Activated naive CD8-positive, alpha-beta T cell treated with anti-CD3 and anti-CD28 coated beads, Interleukin-2, amount 10 ng/mL, durations not matched to agents 7 days and 5 days (primary cell): ENCODE data around the gene USP17L15. TPM values are rescaled to one million over a fixed set of nuclear protein-coding genes. Genes with fewer than 3 reads are reported as not detected.
"Not testable (repeated sequence)": the region's sequence is repeated elsewhere in the genome, so short reads cannot be mapped to it uniquely, and the experiment has no call there.

ENCODE experiments used
- ATAC-seq: fragments of 150-1000 bp; cut with Tn5 transposase; one replicate; pipeline ENCODE4 v1.10.0; 2021; ENCODE audit warnings: low read depth, moderate library complexity
- POLR2A ChIA-PET: fragments of 350-600 bp; sonication (Branson Sonifier 250); formaldehyde crosslinking; loops from one replicate; lab custom pipeline; 2021; ENCODE audit warnings: antibody characterized with exemption; lab: Charles Lee
- DNase-seq: peaks from one replicate; pipeline ENCODE4 v3.0.0; 2021
- H3K27ac Mint-ChIP-seq: one replicate; pipeline ENCODE4 v1.8.0; 2022; ENCODE audit warnings: mild to moderate bottlenecking, mixed read lengths
- H3K27me3 Mint-ChIP-seq: one replicate; pipeline ENCODE4 v1.8.0; 2022; ENCODE audit warnings: mild to moderate bottlenecking, moderate library complexity, mixed read lengths
- H3K36me3 Mint-ChIP-seq: one replicate; pipeline ENCODE4 v1.8.0; 2021; ENCODE audit warnings: mild to moderate bottlenecking, mixed read lengths
- H3K4me1 Mint-ChIP-seq: one replicate; pipeline ENCODE4 v1.8.0; 2021; ENCODE audit warnings: mixed read lengths
- H3K4me3 Mint-ChIP-seq: one replicate; pipeline ENCODE4 v1.8.0; 2022; ENCODE audit warnings: mild to moderate bottlenecking, moderate library complexity, mixed read lengths
- H3K9me3 Mint-ChIP-seq: one replicate; pipeline ENCODE4 v1.8.0; 2021; ENCODE audit warnings: mixed read lengths
- total RNA-seq, 2 experiments: library from RNA; stranded (reverse); gene quantifications; one replicate each; pipeline ENCODE4 v1.2.3, GENCODE V29; 2021

Gene USP17L15, protein sequence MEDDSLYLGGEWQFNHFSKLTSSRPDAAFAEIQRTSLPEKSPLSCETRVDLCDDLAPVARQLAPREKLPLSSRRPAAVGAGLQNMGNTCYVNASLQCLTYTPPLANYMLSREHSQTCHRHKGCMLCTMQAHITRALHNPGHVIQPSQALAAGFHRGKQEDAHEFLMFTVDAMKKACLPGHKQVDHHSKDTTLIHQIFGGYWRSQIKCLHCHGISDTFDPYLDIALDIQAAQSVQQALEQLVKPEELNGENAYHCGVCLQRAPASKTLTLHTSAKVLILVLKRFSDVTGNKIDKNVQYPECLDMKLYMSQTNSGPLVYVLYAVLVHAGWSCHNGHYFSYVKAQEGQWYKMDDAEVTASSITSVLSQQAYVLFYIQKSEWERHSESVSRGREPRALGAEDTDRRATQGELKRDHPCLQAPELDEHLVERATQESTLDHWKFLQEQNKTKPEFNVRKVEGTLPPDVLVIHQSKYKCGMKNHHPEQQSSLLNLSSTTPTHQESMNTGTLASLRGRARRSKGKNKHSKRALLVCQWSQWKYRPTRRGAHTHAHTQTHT
- total RNA-seq: not detected

DNA sequence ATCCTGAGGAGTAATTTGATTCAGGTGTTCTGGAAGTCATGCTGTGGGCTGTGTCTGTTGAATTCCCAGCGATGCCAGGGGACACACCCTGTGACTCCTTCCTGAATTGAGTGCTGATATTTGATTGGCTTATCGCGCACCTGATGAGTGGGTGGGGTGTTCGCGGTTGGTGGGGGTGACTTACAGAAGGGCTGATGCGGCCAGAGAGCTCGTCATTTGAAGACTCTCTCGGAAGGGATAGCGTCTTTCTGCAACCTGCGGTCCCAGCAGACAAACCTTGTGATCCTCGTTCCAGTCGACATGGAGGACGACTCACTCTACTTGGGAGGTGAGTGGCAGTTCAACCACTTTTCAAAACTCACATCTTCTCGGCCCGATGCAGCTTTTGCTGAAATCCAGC is at the start of gene USP17L15:
Gene USP17L15, plus strand, starts transcription at position 301 of the 400 bp plus-strand sequence. Its CDS starts 0 bp downstream, at position 301.
- H3K4me1 Mint-ChIP-seq, DNase-seq, POLR2A ChIA-PET, H3K9me3 Mint-ChIP-seq, H3K36me3 Mint-ChIP-seq, H3K27ac Mint-ChIP-seq, H3K27me3 Mint-ChIP-seq, H3K4me3 Mint-ChIP-seq, ATAC-seq: not testable (repeated sequence)

DNA sequence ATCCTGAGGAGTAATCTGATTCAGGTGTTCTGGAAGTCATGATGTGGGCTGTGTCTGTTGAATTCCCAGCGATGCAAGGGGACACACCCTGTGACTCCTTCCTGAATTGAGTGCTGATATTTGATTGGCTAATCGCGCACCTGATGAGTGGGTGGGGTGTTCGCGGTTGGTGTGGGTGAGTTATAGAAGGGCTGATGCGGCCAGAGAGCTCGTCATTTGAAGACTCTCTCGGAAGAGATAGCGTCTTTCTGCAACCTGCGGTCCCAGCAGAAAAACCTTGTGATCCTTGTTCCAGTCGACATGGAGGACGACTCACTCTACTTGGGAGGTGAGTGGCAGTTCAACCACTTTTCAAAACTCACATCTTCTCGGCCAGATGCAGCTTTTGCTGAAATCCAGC is 23.8 kb upstream of the USP17L15 start, which contains the start of gene USP17L10:
Gene USP17L10, plus strand, starts transcription at position 301 of the 400 bp plus-strand sequence. Its CDS starts 0 bp downstream, at position 301.
- H3K27ac Mint-ChIP-seq, H3K9me3 Mint-ChIP-seq, POLR2A ChIA-PET, H3K4me3 Mint-ChIP-seq, H3K4me1 Mint-ChIP-seq, ATAC-seq, DNase-seq, H3K36me3 Mint-ChIP-seq, H3K27me3 Mint-ChIP-seq: not testable (repeated sequence)

DNA sequence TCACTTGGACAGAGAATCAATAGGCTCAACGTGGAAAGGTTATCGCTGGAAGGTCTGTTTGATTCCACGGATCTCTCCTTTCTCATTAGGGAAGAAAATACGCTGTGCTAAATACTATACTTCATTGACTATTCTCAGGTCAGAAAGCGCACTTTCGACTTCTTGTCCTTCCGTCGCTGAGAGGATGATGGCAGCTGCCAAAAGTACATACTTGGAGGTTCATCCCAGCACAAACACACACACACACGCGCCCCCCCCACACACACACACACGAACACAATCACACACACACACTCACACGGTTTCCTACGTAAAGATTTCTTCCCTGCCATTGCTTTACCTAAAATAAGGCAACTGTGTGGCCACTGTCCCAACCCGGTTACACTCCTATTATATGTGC is 19.5 kb upstream of the USP17L15 start:
- H3K4me1 Mint-ChIP-seq, ATAC-seq, H3K27me3 Mint-ChIP-seq, DNase-seq, H3K27ac Mint-ChIP-seq, POLR2A ChIA-PET, H3K36me3 Mint-ChIP-seq, H3K4me3 Mint-ChIP-seq, H3K9me3 Mint-ChIP-seq: not testable (repeated sequence)

DNA sequence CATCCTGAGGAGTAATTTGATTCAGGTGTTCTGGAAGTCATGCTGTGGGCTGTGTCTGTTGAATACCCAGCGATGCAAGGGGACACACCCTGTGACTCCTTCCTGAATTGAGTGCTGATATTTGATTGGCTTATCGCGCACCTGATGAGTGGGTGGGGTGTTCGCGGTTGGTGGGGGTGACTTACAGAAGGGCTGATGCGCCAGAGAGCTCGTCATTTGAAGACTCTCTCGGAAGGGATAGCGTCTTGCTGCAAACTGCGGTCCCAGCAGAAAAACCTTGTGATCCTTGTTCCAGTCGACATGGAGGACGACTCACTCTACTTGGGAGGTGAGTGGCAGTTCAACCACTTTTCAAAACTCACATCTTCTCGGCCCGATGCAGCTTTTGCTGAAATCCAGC is 19.1 kb upstream of the USP17L15 start, which contains the start of gene USP17L11:
Gene USP17L11, plus strand, starts transcription at position 301 of the 400 bp plus-strand sequence. Its CDS starts 0 bp downstream, at position 301.
- H3K4me3 Mint-ChIP-seq: not testable (repeated sequence)

DNA sequence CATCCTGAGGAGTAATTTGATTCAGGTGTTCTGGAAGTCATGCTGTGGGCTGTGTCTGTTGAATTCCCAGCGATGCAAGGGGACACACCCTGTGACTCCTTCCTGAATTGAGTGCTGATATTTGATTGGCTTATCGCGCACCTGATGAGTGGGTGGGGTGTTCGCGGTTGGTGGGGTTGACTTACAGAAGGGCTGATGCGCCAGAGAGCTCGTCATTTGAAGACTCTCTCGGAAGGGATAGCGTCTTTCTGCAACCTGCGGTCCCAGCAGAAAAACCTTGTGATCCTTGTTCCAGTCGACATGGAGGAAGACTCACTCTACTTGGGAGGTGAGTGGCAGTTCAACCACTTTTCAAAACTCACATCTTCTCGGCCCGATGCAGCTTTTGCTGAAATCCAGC is 14.3 kb upstream of the USP17L15 start, which contains the start of gene USP17L12:
Gene USP17L12, plus strand, starts transcription at position 301 of the 400 bp plus-strand sequence. Its CDS starts 0 bp downstream, at position 301.
- POLR2A ChIA-PET, H3K27ac Mint-ChIP-seq, H3K36me3 Mint-ChIP-seq, H3K4me1 Mint-ChIP-seq, DNase-seq, H3K27me3 Mint-ChIP-seq, H3K4me3 Mint-ChIP-seq, H3K9me3 Mint-ChIP-seq, ATAC-seq: not testable (repeated sequence)

More for the DNA sequence above, 19.1 kb upstream of the USP17L15 start, which contains the start of gene USP17L11:
- DNase-seq, POLR2A ChIA-PET, H3K27me3 Mint-ChIP-seq, H3K4me1 Mint-ChIP-seq, H3K27ac Mint-ChIP-seq, H3K36me3 Mint-ChIP-seq, ATAC-seq, H3K9me3 Mint-ChIP-seq: not testable (repeated sequence)

DNA sequence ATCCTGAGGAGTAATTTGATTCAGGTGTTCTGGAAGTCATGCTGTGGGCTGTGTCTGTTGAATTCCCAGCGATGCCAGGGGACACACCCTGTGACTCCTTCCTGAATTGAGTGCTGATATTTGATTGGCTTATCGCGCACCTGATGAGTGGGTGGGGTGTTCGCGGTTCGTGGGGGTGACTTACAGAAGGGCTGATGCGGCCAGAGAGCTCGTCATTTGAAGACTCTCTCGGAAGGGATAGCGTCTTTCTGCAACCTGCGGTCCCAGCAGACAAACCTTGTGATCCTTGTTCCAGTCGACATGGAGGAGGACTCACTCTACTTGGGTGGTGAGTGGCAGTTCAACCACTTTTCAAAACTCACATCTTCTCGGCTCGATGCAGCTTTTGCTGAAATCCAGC is 9.6 kb upstream of the USP17L15 start, which contains the start of gene USP17L13:
Gene USP17L13, plus strand, starts transcription at position 301 of the 400 bp plus-strand sequence. Its CDS starts 0 bp downstream, at position 301.
- POLR2A ChIA-PET, H3K27me3 Mint-ChIP-seq, ATAC-seq, DNase-seq, H3K36me3 Mint-ChIP-seq, H3K9me3 Mint-ChIP-seq, H3K4me3 Mint-ChIP-seq, H3K4me1 Mint-ChIP-seq, H3K27ac Mint-ChIP-seq: not testable (repeated sequence)

DNA sequence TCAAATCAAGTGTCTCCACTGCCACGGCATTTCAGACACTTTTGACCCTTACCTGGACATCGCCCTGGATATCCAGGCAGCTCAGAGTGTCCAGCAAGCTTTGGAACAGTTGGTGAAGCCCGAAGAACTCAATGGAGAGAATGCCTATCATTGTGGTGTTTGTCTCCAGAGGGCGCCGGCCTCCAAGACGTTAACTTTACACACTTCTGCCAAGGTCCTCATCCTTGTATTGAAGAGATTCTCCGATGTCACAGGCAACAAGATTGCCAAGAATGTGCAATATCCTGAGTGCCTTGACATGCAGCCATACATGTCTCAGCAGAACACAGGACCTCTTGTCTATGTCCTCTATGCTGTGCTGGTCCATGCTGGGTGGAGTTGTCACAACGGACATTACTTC is 3.9 kb upstream of the USP17L15 start:
- H3K4me1 Mint-ChIP-seq, ATAC-seq, DNase-seq, H3K4me3 Mint-ChIP-seq, H3K27me3 Mint-ChIP-seq, POLR2A ChIA-PET, H3K36me3 Mint-ChIP-seq, H3K27ac Mint-ChIP-seq, H3K9me3 Mint-ChIP-seq: not testable (repeated sequence)

DNA sequence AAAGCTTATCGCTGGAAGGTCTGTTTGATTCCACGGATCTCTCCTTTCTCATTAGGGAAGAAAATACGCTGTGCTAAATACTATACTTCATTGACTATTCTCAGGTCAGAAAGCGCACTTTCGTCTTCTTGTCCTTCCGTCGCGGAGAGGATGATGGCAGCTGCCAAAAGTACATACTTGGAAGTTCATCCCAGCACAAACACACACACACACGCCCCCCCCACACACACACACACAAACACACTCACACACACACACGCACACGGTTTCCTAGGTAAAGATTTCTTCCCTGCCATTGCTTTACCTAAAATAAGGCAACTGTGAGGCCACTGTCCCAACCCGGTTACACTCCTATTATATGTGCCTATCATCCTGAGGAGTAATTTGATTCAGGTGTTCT is 4.3 kb downstream of the USP17L15 start:
- POLR2A ChIA-PET, ATAC-seq, H3K4me3 Mint-ChIP-seq, H3K4me1 Mint-ChIP-seq, H3K27me3 Mint-ChIP-seq, DNase-seq, H3K36me3 Mint-ChIP-seq, H3K27ac Mint-ChIP-seq, H3K9me3 Mint-ChIP-seq: not testable (repeated sequence)

DNA sequence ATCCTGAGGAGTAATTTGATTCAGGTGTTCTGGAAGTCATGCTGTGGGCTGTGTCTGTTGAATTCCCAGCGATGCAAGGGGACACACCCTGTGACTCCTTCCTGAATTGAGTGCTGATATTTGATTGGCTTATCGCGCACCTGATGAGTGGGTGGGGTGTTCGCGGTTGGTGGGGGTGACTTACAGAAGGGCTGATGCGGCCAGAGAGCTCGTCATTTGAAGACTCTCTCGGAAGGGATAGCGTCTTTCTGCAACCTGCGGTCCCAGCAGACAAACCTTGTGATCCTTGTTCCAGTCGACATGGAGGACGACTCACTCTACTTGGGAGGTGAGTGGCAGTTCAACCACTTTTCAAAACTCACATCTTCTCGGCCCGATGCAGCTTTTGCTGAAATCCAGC is 9.4 kb downstream of the USP17L15 start, which contains the start of gene USP17L17:
Gene USP17L17, plus strand, starts transcription at position 301 of the 400 bp plus-strand sequence. Its CDS starts 0 bp downstream, at position 301.
- H3K27me3 Mint-ChIP-seq, H3K9me3 Mint-ChIP-seq, H3K4me1 Mint-ChIP-seq, H3K27ac Mint-ChIP-seq, H3K4me3 Mint-ChIP-seq, POLR2A ChIA-PET, H3K36me3 Mint-ChIP-seq, ATAC-seq, DNase-seq: not testable (repeated sequence)

DNA sequence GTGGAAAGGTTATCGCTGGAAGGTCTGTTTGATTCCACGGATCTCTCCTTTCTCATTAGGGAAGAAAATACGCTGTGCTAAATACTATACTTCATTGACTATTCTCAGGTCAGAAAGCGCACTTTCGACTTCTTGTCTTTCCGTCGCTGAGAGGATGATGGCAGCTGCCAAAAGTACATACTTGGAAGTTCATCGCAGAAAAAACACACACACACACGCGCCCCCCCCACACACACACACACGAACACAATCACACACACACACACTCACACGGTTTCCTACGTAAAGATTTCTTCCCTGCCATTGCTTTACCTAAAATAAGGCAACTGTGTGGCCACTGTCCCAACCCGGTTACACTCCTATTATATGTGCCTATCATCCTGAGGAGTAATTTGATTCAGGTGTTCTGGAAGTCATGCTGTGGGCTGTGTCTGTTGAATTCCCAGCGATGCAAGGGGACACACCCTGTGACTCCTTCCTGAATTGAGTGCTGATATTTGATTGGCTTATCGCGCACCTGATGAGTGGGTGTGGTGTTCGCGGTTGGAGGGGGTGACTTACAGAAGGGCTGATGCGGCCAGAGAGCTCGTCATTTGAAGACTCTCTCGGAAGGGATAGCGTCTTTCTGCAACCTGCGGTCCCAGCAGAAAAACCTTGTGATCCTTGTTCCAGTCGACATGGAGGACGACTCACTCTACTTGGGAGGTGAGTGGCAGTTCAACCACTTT is 13.9 kb downstream of the USP17L15 start, which contains the start of gene USP17L18:
Gene USP17L18, plus strand, starts transcription at position 678 of the 728 bp plus-strand sequence. Its CDS starts 0 bp downstream, at position 678.
- H3K9me3 Mint-ChIP-seq, POLR2A ChIA-PET, H3K36me3 Mint-ChIP-seq: not testable (repeated sequence)

DNA sequence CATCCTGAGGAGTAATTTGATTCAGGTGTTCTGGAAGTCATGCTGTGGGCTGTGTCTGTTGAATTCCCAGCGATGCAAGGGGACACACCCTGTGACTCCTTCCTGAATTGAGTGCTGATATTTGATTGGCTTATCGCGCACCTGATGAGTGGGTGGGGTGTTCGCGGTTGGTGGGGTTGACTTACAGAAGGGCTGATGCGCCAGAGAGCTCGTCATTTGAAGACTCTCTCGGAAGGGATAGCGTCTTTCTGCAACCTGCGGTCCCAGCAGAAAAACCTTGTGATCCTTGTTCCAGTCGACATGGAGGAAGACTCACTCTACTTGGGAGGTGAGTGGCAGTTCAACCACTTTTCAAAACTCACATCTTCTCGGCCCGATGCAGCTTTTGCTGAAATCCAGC is 18.9 kb downstream of the USP17L15 start, which contains the start of gene USP17L19:
Gene USP17L19, plus strand, starts transcription at position 301 of the 400 bp plus-strand sequence. Its CDS starts 0 bp downstream, at position 301.
- H3K9me3 Mint-ChIP-seq, H3K4me1 Mint-ChIP-seq, H3K27me3 Mint-ChIP-seq, POLR2A ChIA-PET, H3K4me3 Mint-ChIP-seq, ATAC-seq, H3K27ac Mint-ChIP-seq, DNase-seq, H3K36me3 Mint-ChIP-seq: not testable (repeated sequence)

More for the DNA sequence above, 13.9 kb downstream of the USP17L15 start, which contains the start of gene USP17L18:
- not testable (repeated sequence) for H3K4me3 Mint-ChIP-seq, ATAC-seq, H3K4me1 Mint-ChIP-seq, H3K27me3 Mint-ChIP-seq, DNase-seq, H3K27ac Mint-ChIP-seq

DNA sequence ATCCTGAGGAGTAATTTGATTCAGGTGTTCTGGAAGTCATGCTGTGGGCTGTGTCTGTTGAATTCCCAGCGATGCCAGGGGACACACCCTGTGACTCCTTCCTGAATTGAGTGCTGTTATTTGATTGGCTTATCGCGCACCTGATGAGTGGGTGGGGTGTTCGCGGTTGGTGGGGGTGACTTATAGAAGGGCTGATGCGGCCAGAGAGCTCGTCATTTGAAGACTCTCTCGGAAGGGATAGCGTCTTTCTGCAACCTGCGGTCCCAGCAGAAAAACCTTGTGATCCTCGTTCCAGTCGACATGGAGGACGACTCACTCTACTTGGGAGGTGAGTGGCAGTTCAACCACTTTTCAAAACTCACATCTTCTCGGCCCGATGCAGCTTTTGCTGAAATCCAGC is 23.6 kb downstream of the USP17L15 start, which contains the start of gene USP17L20:
Gene USP17L20, plus strand, starts transcription at position 301 of the 400 bp plus-strand sequence. Its CDS starts 0 bp downstream, at position 301.
- H3K36me3 Mint-ChIP-seq, ATAC-seq, H3K4me1 Mint-ChIP-seq, DNase-seq, H3K27me3 Mint-ChIP-seq, H3K9me3 Mint-ChIP-seq, H3K27ac Mint-ChIP-seq, H3K4me3 Mint-ChIP-seq, POLR2A ChIA-PET: not testable (repeated sequence)

DNA sequence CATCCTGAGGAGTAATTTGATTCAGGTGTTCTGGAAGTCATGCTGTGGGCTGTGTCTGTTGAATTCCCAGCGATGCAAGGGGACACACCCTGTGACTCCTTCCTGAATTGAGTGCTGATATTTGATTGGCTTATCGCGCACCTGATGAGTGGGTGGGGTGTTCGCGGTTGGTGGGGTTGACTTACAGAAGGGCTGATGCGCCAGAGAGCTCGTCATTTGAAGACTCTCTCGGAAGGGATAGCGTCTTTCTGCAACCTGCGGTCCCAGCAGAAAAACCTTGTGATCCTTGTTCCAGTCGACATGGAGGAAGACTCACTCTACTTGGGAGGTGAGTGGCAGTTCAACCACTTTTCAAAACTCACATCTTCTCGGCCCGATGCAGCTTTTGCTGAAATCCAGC is 28.4 kb downstream of the USP17L15 start, which contains the start of gene USP17L21:
Gene USP17L21, plus strand, starts transcription at position 301 of the 400 bp plus-strand sequence. Its CDS starts 0 bp downstream, at position 301.
- ATAC-seq, H3K9me3 Mint-ChIP-seq, POLR2A ChIA-PET, H3K36me3 Mint-ChIP-seq, H3K4me3 Mint-ChIP-seq, H3K27me3 Mint-ChIP-seq, H3K4me1 Mint-ChIP-seq, H3K27ac Mint-ChIP-seq, DNase-seq: not testable (repeated sequence)
